Measurements from ENCODE around the gene HNRNPR.
"Not testable (repeated sequence)": the region's sequence is repeated elsewhere in the genome, so short reads cannot be mapped to it uniquely, and the experiment has no call there.

The HNRNPR gene

GRCh38 chr1:23337869-23338268 is 6.2 kb downstream of the HNRNPR start:
- no peak for FAIRE-seq

GRCh38 chr1:23331713-23332112 is 12.4 kb downstream of the HNRNPR start:
- FAIRE-seq, result no peak
- DNase-seq (ENCODE audit: insufficient read length, low spot score), result no peak

More at GRCh38 chr1:23337869-23338268, 6.2 kb downstream of the HNRNPR start:
- no peak for DNase-seq (ENCODE audit: insufficient read length, low spot score)

- DNase-seq (ENCODE audit: insufficient read length, low spot score), result no peak
Measured at GRCh38 chr1:23330846-23331245, 13.2 kb downstream of the HNRNPR start.

GRCh38 chr1:23325393-23325792 is 18.7 kb downstream of the HNRNPR start:
- FAIRE-seq (no peak), DNase-seq (ENCODE audit: insufficient read length, low spot score) (no peak)

More at GRCh38 chr1:23330846-23331245, 13.2 kb downstream of the HNRNPR start:
- FAIRE-seq, result no peak

GRCh38 chr1:23322770-23323169 is 21.3 kb downstream of the HNRNPR start:
- no peak for DNase-seq (ENCODE audit: insufficient read length, low spot score)
- no peak for FAIRE-seq

- FAIRE-seq; DNase-seq (ENCODE audit: insufficient read length, low spot score): not testable (repeated sequence)
Measured at GRCh38 chr1:23310280-23310679, 33.8 kb downstream of the HNRNPR start.

- no peak for DNase-seq (ENCODE audit: insufficient read length, low spot score)
- no peak for FAIRE-seq
Measured at GRCh38 chr1:23304140-23304620, 39.9 kb downstream of the HNRNPR start.

GRCh38 chr1:23303524-23303923 is 40.6 kb downstream of the HNRNPR start:
- DNase-seq (ENCODE audit: insufficient read length, low spot score) (no peak), FAIRE-seq (no peak)

GRCh38 chr1:23296931-23297330 is 47.2 kb downstream of the HNRNPR start:
- DNase-seq (ENCODE audit: insufficient read length, low spot score), result no peak
- FAIRE-seq, result no peak

- FAIRE-seq (no peak), DNase-seq (ENCODE audit: insufficient read length, low spot score) (no peak)
Measured at GRCh38 chr1:23291706-23292105, 52.4 kb downstream of the HNRNPR start.

GRCh38 chr1:23290836-23291565 is 53.1 kb downstream of the HNRNPR start:
- FAIRE-seq, result no peak
- DNase-seq (ENCODE audit: insufficient read length, low spot score), result no peak

- FAIRE-seq, result no peak
- DNase-seq (ENCODE audit: insufficient read length, low spot score), result no peak
Measured at GRCh38 chr1:23288671-23289070, 55.4 kb downstream of the HNRNPR start.

GRCh38 chr1:23288201-23288600 is 55.9 kb downstream of the HNRNPR start:
- DNase-seq (ENCODE audit: insufficient read length, low spot score) (no peak), FAIRE-seq (no peak)

- DNase-seq (ENCODE audit: insufficient read length, low spot score), result no peak
- no peak for FAIRE-seq
Measured at GRCh38 chr1:23286401-23286800, 57.7 kb downstream of the HNRNPR start.

GRCh38 chr1:23283667-23284602 is 60.1 kb downstream of the HNRNPR start:
- no peak for DNase-seq (ENCODE audit: insufficient read length, low spot score)
- FAIRE-seq, result peak; percentile 23

- FAIRE-seq, result no peak
- DNase-seq (ENCODE audit: insufficient read length, low spot score), result no peak
Measured at GRCh38 chr1:23282957-23283356, 61.1 kb downstream of the HNRNPR start.

GRCh38 chr1:23278717-23279116 is 65.4 kb downstream of the HNRNPR start:
- FAIRE-seq (no peak), DNase-seq (ENCODE audit: insufficient read length, low spot score) (no peak)

GRCh38 chr1:23276531-23276930 is 67.6 kb downstream of the HNRNPR start:
- DNase-seq (ENCODE audit: insufficient read length, low spot score) (no peak), FAIRE-seq (no peak)

GRCh38 chr1:23274134-23274505 is 70.0 kb downstream of the HNRNPR start:
- no peak for FAIRE-seq
- no peak for DNase-seq (ENCODE audit: insufficient read length, low spot score)

- DNase-seq (ENCODE audit: insufficient read length, low spot score) (no peak), FAIRE-seq (no peak)
Measured at GRCh38 chr1:23273450-23274133, 70.5 kb downstream of the HNRNPR start.

- no peak for FAIRE-seq
- DNase-seq (ENCODE audit: insufficient read length, low spot score), result no peak
Measured at GRCh38 chr1:23263380-23263887, 80.7 kb downstream of the HNRNPR start.

Measured in GM19239 (cell line).